Loucy (cell line): Measurements from ENCODE around the gene GPR78.

Experiments
- H2AFZ ChIP-seq: fragments of 200-600 bp; sonication (generic); 2 replicates; pipeline ENCODE4 v1.6.0; 2016; ENCODE audit warnings: antibody characterized with exemption, mild to moderate bottlenecking, low read length, moderate library complexity
- H3F3A ChIP-seq: fragments of 200-600 bp; 2 replicates; pipeline ENCODE4 v1.6.0; 2016; ENCODE audit warnings: antibody characterized with exemption, low read depth, mild to moderate bottlenecking
- H3K27me3 ChIP-seq: fragments of 200-600 bp; sonication (generic); 2 replicates; pipeline ENCODE4 v1.6.1; 2014; ENCODE audit warnings: low read length, mild to moderate bottlenecking; ENCODE audit not compliant: insufficient read depth, poor library complexity, severe bottlenecking
- H3K36me3 ChIP-seq: fragments of 200-600 bp; sonication (generic); 2 replicates; pipeline ENCODE4 v1.6.1; 2016; ENCODE audit warnings: low read length; ENCODE audit not compliant: insufficient read depth
- H3K4me1 ChIP-seq: fragments of 200-600 bp; sonication (generic); 2 replicates; pipeline ENCODE4 v1.5.1; 2014; ENCODE audit warnings: low read length, mild to moderate bottlenecking; ENCODE audit not compliant: insufficient read depth, poor library complexity, severe bottlenecking
- H3K4me2 ChIP-seq: fragments of 200-600 bp; sonication (generic); 2 replicates; pipeline ENCODE4 v1.6.0; 2014; ENCODE audit warnings: antibody characterized with exemption, low read length, low read depth, mild to moderate bottlenecking; ENCODE audit not compliant: poor library complexity, severe bottlenecking
- H3K4me3 ChIP-seq: fragments of 200-600 bp; sonication (generic); 2 replicates; pipeline ENCODE4 v1.5.1; 2014; ENCODE audit warnings: low read length, mild to moderate bottlenecking, mixed read lengths; ENCODE audit not compliant: poor library complexity, severe bottlenecking
- H3K79me2 ChIP-seq: fragments of 200-600 bp; sonication (generic); 2 replicates; pipeline ENCODE4 v1.6.1; 2014; ENCODE audit warnings: low read length; ENCODE audit not compliant: insufficient read depth
- H3K9ac ChIP-seq: fragments of 200-600 bp; sonication (generic); 2 replicates; pipeline ENCODE4 v1.6.0; 2014; ENCODE audit warnings: mild to moderate bottlenecking, low read depth, low read length, moderate library complexity; ENCODE audit not compliant: poor library complexity, severe bottlenecking
- H3K9me2 ChIP-seq: fragments of 200-600 bp; sonication (generic); replicated peaks from 2 replicates; pipeline ENCODE4 v1.6.1; 2016; ENCODE audit warnings: low read depth, low read length, mixed read lengths
- H3K9me3 ChIP-seq: fragments of 200-600 bp; sonication (generic); 2 replicates; pipeline ENCODE4 v1.6.1; 2014; ENCODE audit warnings: mild to moderate bottlenecking, antibody characterized with exemption, low read length, low read depth; ENCODE audit not compliant: insufficient read depth
- H4K20me1 ChIP-seq: fragments of 200-600 bp; sonication (generic); 2 replicates; pipeline ENCODE4 v1.6.0; 2014; ENCODE audit warnings: antibody characterized with exemption, low read length, mild to moderate bottlenecking; ENCODE audit not compliant: insufficient read depth, poor library complexity, severe bottlenecking
- EZH2phosphoT487 ChIP-seq: fragments of 200-600 bp; IDR thresholded peaks from 2 replicates; pipeline ENCODE4 v1.6.1; 2018; ENCODE audit warnings: antibody characterized with exemption, mild to moderate bottlenecking, moderate library complexity, borderline replicate concordance
- TF ChIP-seq, protein P1 (sequence below): fragments of 200-600 bp; sonication (generic); conservative IDR thresholded peaks from 2 replicates; pipeline ENCODE4 v1.5.1; 2014; ENCODE audit warnings: mild to moderate bottlenecking, antibody characterized with exemption, low read length

GPR78 gene

DNA sequence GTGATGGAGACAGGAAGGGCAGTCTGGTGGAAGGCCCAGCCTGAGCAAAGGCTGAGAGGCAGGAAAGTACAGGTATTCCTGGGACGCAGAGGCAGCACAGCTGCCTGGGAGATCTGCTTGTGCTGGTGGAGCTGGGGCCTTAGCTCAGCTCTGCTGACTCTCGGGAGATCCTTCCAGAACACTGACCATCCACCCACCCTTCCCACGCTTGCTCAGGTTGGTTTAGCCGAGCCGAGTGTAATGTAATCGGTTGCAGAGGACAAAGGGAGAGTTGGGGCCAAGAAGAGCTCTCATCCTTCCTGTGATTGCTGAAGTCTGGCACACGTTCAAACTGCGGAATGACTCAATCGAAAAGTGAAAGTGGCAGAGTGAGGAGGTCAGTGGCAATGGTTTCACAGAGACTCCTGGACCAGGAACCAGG is 43.1 kb upstream of the GPR78 start:
- no peak overlapping the region for H3K4me3 ChIP-seq
- peaks cover 23% of the 10 kb centered on the region; the same call in 1 of the 2 replicates for H3K9me3 ChIP-seq
- H3K4me1 ChIP-seq = no peaks in the 10 kb centered on the region
- no peaks in the 10 kb centered on the region for H4K20me1 ChIP-seq
- no peaks in the 10 kb centered on the region for H3F3A ChIP-seq
- no peak overlapping the region for H3K9ac ChIP-seq
- no peak overlapping the region for H3K4me2 ChIP-seq
- no peaks in the 10 kb centered on the region for H3K79me2 ChIP-seq
- H2AFZ ChIP-seq = no peak overlapping the region
- no peak for TF ChIP-seq EZH2phosphoT487
- TF ChIP-seq, protein P1, sequence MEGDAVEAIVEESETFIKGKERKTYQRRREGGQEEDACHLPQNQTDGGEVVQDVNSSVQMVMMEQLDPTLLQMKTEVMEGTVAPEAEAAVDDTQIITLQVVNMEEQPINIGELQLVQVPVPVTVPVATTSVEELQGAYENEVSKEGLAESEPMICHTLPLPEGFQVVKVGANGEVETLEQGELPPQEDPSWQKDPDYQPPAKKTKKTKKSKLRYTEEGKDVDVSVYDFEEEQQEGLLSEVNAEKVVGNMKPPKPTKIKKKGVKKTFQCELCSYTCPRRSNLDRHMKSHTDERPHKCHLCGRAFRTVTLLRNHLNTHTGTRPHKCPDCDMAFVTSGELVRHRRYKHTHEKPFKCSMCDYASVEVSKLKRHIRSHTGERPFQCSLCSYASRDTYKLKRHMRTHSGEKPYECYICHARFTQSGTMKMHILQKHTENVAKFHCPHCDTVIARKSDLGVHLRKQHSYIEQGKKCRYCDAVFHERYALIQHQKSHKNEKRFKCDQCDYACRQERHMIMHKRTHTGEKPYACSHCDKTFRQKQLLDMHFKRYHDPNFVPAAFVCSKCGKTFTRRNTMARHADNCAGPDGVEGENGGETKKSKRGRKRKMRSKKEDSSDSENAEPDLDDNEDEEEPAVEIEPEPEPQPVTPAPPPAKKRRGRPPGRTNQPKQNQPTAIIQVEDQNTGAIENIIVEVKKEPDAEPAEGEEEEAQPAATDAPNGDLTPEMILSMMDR = no peak
- no peaks in the 10 kb centered on the region for H3K9me2 ChIP-seq
- H3K36me3 ChIP-seq = no peaks in the 10 kb centered on the region
- no peaks in the 10 kb centered on the region for H3K27me3 ChIP-seq

DNA sequence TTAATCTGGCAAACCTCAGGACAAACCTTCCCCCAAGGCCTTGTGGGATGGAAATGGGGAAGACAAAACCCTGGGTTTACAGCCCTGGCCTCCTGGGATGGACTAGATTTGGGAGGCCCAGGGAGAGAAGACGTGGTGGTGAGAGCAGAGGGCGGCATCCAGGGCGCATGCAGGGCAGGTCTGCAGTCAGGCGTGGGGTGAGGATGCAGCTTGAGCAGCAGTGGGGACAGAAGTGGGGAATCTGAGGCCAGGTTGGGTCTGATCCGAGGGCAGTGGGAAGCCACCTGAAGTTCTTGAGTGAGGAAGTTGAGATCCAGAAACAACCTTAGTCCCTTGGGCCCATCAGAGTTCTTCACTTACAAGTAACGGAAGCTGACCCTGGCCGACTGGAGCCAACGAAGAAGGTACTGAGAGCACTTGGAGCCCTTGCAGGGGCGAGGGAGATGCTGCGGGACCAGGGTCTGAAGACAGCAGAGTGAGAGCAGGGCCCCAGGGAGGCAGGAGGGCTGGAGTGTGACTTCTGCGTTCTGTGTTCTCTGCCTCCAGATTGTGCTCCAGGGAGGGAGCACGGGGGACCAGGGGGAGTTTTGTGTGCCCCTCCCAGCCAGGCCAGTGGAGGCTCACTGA is 42.0 kb upstream of the GPR78 start:
- H3F3A ChIP-seq = no peaks in the 10 kb centered on the region
- no peaks in the 10 kb centered on the region for H3K4me1 ChIP-seq
- no peak overlapping the region for H3K4me3 ChIP-seq
- no peaks in the 10 kb centered on the region for H3K36me3 ChIP-seq
- no peaks in the 10 kb centered on the region for H3K9me2 ChIP-seq
- H3K27me3 ChIP-seq = no peaks in the 10 kb centered on the region
- no peak overlapping the region for H3K4me2 ChIP-seq
- H4K20me1 ChIP-seq = no peaks in the 10 kb centered on the region
- TF ChIP-seq, protein P1 = no peak
- TF ChIP-seq EZH2phosphoT487 = no peak
- H2AFZ ChIP-seq = no peak overlapping the region
- peaks cover 25% of the 10 kb centered on the region; the same call in 1 of the 2 replicates for H3K9me3 ChIP-seq
- H3K79me2 ChIP-seq = no peaks in the 10 kb centered on the region
- H3K9ac ChIP-seq = no peak overlapping the region

GRCh38 chr4:8538703-8539567 is 41.3 kb upstream of the GPR78 start:
- Histone ChIP-seq H3K4me3 (no peak overlapping the region), H3F3A (no peaks in the 10 kb centered on the region), H3K36me3 (no peaks in the 10 kb centered on the region), H3K79me2 (no peaks in the 10 kb centered on the region), H2AFZ (no peak overlapping the region), H3K4me1 (no peaks in the 10 kb centered on the region), H3K4me2 (no peak overlapping the region), H3K9me2 (no peaks in the 10 kb centered on the region), H3K9ac (no peak overlapping the region), H3K27me3 (no peaks in the 10 kb centered on the region), H3K9me3 (peaks cover 30% of the 10 kb centered on the region; the same call in 1 of the 2 replicates), H4K20me1 (no peaks in the 10 kb centered on the region)
- TF ChIP-seq, protein P1 = no peak
- TF ChIP-seq EZH2phosphoT487 = no peak
